ENCODE measurements around the gene GSG1. TPM values are rescaled to one million over a fixed set of nuclear protein-coding genes. Genes with fewer than 3 reads are reported as not detected.
A peak's percentile ranks its signal among the peaks of the same experiment; 100 is the strongest.
"Not testable (repeated sequence)": the region's sequence is repeated elsewhere in the genome, so short reads cannot be mapped to it uniquely, and the experiment has no call there.

Gene GSG1
- polyA plus RNA-seq, 3 donors = not detected

DNA sequence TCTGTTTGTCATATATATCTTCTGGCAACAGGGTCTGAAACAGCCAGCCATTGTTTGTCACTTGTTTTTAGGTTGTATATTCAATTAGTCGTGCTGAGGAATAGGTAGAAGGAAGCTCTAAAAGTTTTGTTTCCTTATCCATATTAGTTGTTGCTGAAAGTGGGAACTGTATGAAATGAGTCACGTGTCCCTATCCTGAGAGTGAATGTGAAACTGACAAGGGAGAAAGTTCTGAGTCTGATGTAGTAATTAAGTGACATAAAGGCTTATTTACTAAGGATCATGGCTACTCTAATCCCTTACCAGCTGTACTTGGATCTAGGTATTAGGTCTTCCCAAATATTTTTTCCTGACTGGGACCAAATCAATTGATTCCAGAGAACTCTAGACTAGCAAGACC is 42.9 kb downstream of the GSG1 start:
- H3K4me1 Mint-ChIP-seq = peaks cover 11% of the 10 kb centered on the region
- TF ChIP-seq, protein P1, sequence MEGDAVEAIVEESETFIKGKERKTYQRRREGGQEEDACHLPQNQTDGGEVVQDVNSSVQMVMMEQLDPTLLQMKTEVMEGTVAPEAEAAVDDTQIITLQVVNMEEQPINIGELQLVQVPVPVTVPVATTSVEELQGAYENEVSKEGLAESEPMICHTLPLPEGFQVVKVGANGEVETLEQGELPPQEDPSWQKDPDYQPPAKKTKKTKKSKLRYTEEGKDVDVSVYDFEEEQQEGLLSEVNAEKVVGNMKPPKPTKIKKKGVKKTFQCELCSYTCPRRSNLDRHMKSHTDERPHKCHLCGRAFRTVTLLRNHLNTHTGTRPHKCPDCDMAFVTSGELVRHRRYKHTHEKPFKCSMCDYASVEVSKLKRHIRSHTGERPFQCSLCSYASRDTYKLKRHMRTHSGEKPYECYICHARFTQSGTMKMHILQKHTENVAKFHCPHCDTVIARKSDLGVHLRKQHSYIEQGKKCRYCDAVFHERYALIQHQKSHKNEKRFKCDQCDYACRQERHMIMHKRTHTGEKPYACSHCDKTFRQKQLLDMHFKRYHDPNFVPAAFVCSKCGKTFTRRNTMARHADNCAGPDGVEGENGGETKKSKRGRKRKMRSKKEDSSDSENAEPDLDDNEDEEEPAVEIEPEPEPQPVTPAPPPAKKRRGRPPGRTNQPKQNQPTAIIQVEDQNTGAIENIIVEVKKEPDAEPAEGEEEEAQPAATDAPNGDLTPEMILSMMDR (IDR thresholded peaks at IDR 0.05) = no peak
- peak; percentile 27 to 54 (median 45) for DNase-seq
- no peak overlapping the region for H3K9ac ChIP-seq (ENCODE audit: insufficient read depth, low read length, poor library complexity, severe bottlenecking)
- H3K27me3 ChIP-seq (ENCODE audit: control insufficient read depth in 2 of 2, insufficient read depth in 2 of 2, low read length in 2 of 2) = no peaks in the 10 kb centered on the region
- H3K9me3 Mint-ChIP-seq = peaks cover 0 to 3% (median 0%) of the 10 kb centered on the region in 7 donors
- no peak overlapping the region for H3K4me2 ChIP-seq (replicated peaks; ENCODE audit: extremely low read depth, low read length, poor library complexity, severe bottlenecking)
- no peak overlapping the region for H2AFZ ChIP-seq (ENCODE audit: insufficient read depth, low read depth, low read length, poor library complexity, severe bottlenecking)
- H3K4me3 Mint-ChIP-seq = peak overlapping the region in 1 of 2 donors; percentile 22
- intact Hi-C loops (cut with micrococcal nuclease) = no loop called here
- no peaks in the 10 kb centered on the region for H3K36me3 ChIP-seq (replicated peaks in 1 of 2; ENCODE audit: control insufficient read depth in 1 of 2, insufficient read depth in 2 of 2, low read length in 2 of 2)
- peaks cover 4 to 14% of the 10 kb centered on the region in 2 donors for H3K36me3 Mint-ChIP-seq
- WGBS (ENCODE audit: insufficient coverage) = no CpG with 5 or more reads among the region's 2 CpGs
- H3K4me1 ChIP-seq (ENCODE audit: control insufficient read depth in 1 of 2, insufficient read depth in 2 of 2, low read length in 2 of 2) = peaks cover 6 to 8% of the 10 kb centered on the region in 2 donors
- H3K27ac Mint-ChIP-seq = peak overlapping the region in 4 of 7 donors; percentile 8 to 58 (median 51)
- no peaks in the 10 kb centered on the region for H4K20me1 ChIP-seq (ENCODE audit: insufficient read depth, low read length)
- H3K27me3 Mint-ChIP-seq (ENCODE audit: low read depth in 3 of 3) = peaks cover 0 to 3% (median 0%) of the 10 kb centered on the region in 3 donors
- H3K79me2 ChIP-seq (ENCODE audit: insufficient read depth, low read length) = no peaks in the 10 kb centered on the region
- peak overlapping the region in 1 of 2 donors; percentile 45 for H3K27ac ChIP-seq (ENCODE audit: low read depth in 1 of 2, low read length in 2 of 2)
- no peaks in the 10 kb centered on the region for H3K9me3 ChIP-seq (replicated peaks in 1 of 2; ENCODE audit: control insufficient read depth in 1 of 2, insufficient read depth in 1 of 2, low read length in 2 of 2)
- H3K4me3 ChIP-seq (replicated peaks in 1 of 3; ENCODE audit: low read depth in 2 of 3, low read length in 3 of 3) = no peak overlapping the region

DNA sequence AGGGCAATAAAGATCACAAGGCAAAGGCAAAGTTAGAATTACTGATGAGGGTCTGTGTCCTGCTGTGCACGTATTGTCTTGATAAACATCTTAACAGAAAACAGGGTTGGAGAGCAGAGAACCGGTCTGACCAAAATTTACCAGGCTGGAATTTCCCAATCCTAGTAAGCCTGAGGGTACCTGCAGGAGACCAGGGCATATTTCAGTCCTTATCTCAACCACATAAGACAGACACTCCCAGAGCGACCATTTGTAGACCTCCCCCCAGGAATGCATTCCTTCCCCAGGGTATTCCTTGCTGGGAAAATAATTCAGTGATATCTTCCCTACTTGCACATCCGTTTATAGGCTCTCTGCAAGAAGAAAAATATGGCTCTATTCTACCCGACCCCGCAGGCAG is 49.9 kb downstream of the GSG1 start:
- H3K4me3 Mint-ChIP-seq; H3K9ac ChIP-seq (ENCODE audit: insufficient read depth, low read length, poor library complexity, severe bottlenecking); H4K20me1 ChIP-seq (ENCODE audit: insufficient read depth, low read length); H3K27ac ChIP-seq (ENCODE audit: low read depth in 1 of 2, low read length in 2 of 2); H2AFZ ChIP-seq (ENCODE audit: insufficient read depth, low read depth, low read length, poor library complexity, severe bottlenecking); H3K4me1 Mint-ChIP-seq; H3K27me3 Mint-ChIP-seq (ENCODE audit: low read depth in 3 of 3); H3K4me1 ChIP-seq (ENCODE audit: control insufficient read depth in 1 of 2, insufficient read depth in 2 of 2, low read length in 2 of 2); H3K36me3 Mint-ChIP-seq; H3K36me3 ChIP-seq (replicated peaks in 1 of 2; ENCODE audit: control insufficient read depth in 1 of 2, insufficient read depth in 2 of 2, low read length in 2 of 2); H3K27me3 ChIP-seq (ENCODE audit: control insufficient read depth in 2 of 2, insufficient read depth in 2 of 2, low read length in 2 of 2); H3K4me2 ChIP-seq (replicated peaks; ENCODE audit: extremely low read depth, low read length, poor library complexity, severe bottlenecking); DNase-seq; intact Hi-C loops (cut with micrococcal nuclease); H3K27ac Mint-ChIP-seq; H3K4me3 ChIP-seq (replicated peaks in 1 of 3; ENCODE audit: low read depth in 2 of 3, low read length in 3 of 3); H3K79me2 ChIP-seq (ENCODE audit: insufficient read depth, low read length): not testable (repeated sequence)
- H3K9me3 ChIP-seq (replicated peaks in 1 of 2; ENCODE audit: control insufficient read depth in 1 of 2, insufficient read depth in 1 of 2, low read length in 2 of 2) = peaks cover 20 to 21% of the 10 kb centered on the region in 2 donors
- WGBS (ENCODE audit: insufficient coverage) = 100% methylated on average over 2 of the region's 6 CpGs
- H3K9me3 Mint-ChIP-seq = peaks cover 15 to 25% (median 23%) of the 10 kb centered on the region in 7 donors

Data from CD14-positive monocyte (primary cell).